Measurements from ENCODE around the gene SLC2A6. TPM values are rescaled to one million over a fixed set of nuclear protein-coding genes. Genes with fewer than 3 reads are reported as not detected.
A peak's percentile ranks its signal among the peaks of the same experiment; 100 is the strongest.

The SLC2A6 gene
- polyA plus RNA-seq, 1 experiment = 1.7 TPM

GRCh38 chr9:133429641-133430161 is 49.2 kb downstream of the SLC2A6 start:
- ChIA-PET POLR2A (no interaction called here), CTCF (no interaction called here)
- Histone ChIP-seq H3K27me3 (ENCODE audit: control insufficient read depth, insufficient read depth, low read length) (peaks cover 31% of the 10 kb centered on the region), H3K9me3 (ENCODE audit: control insufficient read depth, insufficient read depth, low read length) (no peaks in the 10 kb centered on the region), H3K4me3 (ENCODE audit: low read depth, low read length) (no peak overlapping the region), H3K27ac (ENCODE audit: low read depth, low read length) (no peak overlapping the region)
- DNase-seq (ENCODE audit: low read depth, low spot score) = no peak
- TF ChIP-seq, protein P1, sequence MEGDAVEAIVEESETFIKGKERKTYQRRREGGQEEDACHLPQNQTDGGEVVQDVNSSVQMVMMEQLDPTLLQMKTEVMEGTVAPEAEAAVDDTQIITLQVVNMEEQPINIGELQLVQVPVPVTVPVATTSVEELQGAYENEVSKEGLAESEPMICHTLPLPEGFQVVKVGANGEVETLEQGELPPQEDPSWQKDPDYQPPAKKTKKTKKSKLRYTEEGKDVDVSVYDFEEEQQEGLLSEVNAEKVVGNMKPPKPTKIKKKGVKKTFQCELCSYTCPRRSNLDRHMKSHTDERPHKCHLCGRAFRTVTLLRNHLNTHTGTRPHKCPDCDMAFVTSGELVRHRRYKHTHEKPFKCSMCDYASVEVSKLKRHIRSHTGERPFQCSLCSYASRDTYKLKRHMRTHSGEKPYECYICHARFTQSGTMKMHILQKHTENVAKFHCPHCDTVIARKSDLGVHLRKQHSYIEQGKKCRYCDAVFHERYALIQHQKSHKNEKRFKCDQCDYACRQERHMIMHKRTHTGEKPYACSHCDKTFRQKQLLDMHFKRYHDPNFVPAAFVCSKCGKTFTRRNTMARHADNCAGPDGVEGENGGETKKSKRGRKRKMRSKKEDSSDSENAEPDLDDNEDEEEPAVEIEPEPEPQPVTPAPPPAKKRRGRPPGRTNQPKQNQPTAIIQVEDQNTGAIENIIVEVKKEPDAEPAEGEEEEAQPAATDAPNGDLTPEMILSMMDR (IDR thresholded peaks at IDR 0.05; ENCODE audit: low read depth, low read length) = peak; percentile 40

GRCh38 chr9:133429214-133429613 is 49.7 kb downstream of the SLC2A6 start:
- POLR2A ChIA-PET = no interaction called here
- CTCF ChIA-PET = no interaction called here
- no peaks in the 10 kb centered on the region for H3K9me3 ChIP-seq (ENCODE audit: control insufficient read depth, insufficient read depth, low read length)
- no peak for DNase-seq (ENCODE audit: low read depth, low spot score)
- H3K27me3 ChIP-seq (ENCODE audit: control insufficient read depth, insufficient read depth, low read length) = peaks cover 30% of the 10 kb centered on the region
- TF ChIP-seq, protein P1 (IDR thresholded peaks at IDR 0.05; ENCODE audit: low read depth, low read length) = no peak
- H3K4me3 ChIP-seq (ENCODE audit: low read depth, low read length) = no peak overlapping the region
- no peak overlapping the region for H3K27ac ChIP-seq (ENCODE audit: low read depth, low read length)

- Histone ChIP-seq H3K27me3 (ENCODE audit: control insufficient read depth, insufficient read depth, low read length) (peaks cover 30% of the 10 kb centered on the region), H3K9me3 (ENCODE audit: control insufficient read depth, insufficient read depth, low read length) (no peaks in the 10 kb centered on the region), H3K4me3 (ENCODE audit: low read depth, low read length) (no peak overlapping the region), H3K27ac (ENCODE audit: low read depth, low read length) (no peak overlapping the region)
- POLR2A ChIA-PET = interaction anchor here (1.1 kb wide), 1 partner anchor 10 kb away, joined by 3 read pairs; no protein-coding TSS in a partner anchor
- TF ChIP-seq, protein P1 (IDR thresholded peaks at IDR 0.05; ENCODE audit: low read depth, low read length) = no peak
- CTCF ChIA-PET = no interaction called here
- no peak for DNase-seq (ENCODE audit: low read depth, low spot score)
Measured at GRCh38 chr9:133428617-133429101, 50.2 kb downstream of the SLC2A6 start.

- ChIA-PET POLR2A (interaction anchor here (1.1 kb wide), 1 partner anchor 9 kb away, joined by 3 read pairs; no protein-coding TSS in a partner anchor), CTCF (interaction anchor here (0.7 kb wide), 1 partner anchor 18 kb away, joined by 3 read pairs; no protein-coding TSS in a partner anchor)
- Histone ChIP-seq H3K27me3 (ENCODE audit: control insufficient read depth, insufficient read depth, low read length) (peaks cover 30% of the 10 kb centered on the region), H3K4me3 (ENCODE audit: low read depth, low read length) (no peak overlapping the region), H3K9me3 (ENCODE audit: control insufficient read depth, insufficient read depth, low read length) (no peaks in the 10 kb centered on the region), H3K27ac (ENCODE audit: low read depth, low read length) (no peak overlapping the region)
- TF ChIP-seq, protein P1 (IDR thresholded peaks at IDR 0.05; ENCODE audit: low read depth, low read length) = no peak
- DNase-seq (ENCODE audit: low read depth, low spot score) = no peak
Measured at GRCh38 chr9:133427658-133428348, 51.1 kb downstream of the SLC2A6 start.

DNA sequence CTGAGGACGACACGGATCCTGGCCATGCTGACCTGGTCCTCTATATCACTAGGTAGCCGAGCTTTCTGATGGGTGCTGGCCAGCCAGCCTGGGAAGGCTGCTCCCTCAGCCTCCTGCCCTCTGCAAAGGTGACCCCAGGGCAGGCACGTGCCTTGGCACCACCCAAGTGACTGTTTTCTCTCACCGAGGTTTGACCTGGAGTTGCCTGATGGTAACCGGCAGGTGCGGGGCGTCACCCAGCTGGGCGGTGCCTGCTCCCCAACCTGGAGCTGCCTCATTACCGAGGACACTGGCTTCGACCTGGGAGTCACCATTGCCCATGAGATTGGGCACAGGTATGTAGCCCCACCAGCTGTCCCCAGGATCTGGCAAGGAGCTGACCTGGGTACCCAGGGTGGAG is 52.9 kb downstream of the SLC2A6 start:
- TF ChIP-seq, protein P1 (IDR thresholded peaks at IDR 0.05; ENCODE audit: low read depth, low read length) = no peak
- no peak overlapping the region for H3K4me3 ChIP-seq (ENCODE audit: low read depth, low read length)
- no peak for DNase-seq (ENCODE audit: low read depth, low spot score)
- H3K9me3 ChIP-seq (ENCODE audit: control insufficient read depth, insufficient read depth, low read length) = no peaks in the 10 kb centered on the region
- no peak overlapping the region for H3K27ac ChIP-seq (ENCODE audit: low read depth, low read length)
- CTCF ChIA-PET = no interaction called here
- H3K27me3 ChIP-seq (ENCODE audit: control insufficient read depth, insufficient read depth, low read length) = peaks cover 30% of the 10 kb centered on the region
- POLR2A ChIA-PET = interaction anchor here (0.5 kb wide), 1 partner anchor 53 kb away, joined by 3 read pairs; the partner anchor contains the start of gene SLC2A6

Measured in AG04450 (cell line).